Suprapubic skin (tissue), 4 donors: ENCODE results near the gene PRSS22. TPM values are rescaled to one million over a fixed set of nuclear protein-coding genes. Genes with fewer than 3 reads are reported as not detected.
A peak's percentile ranks its signal among the peaks of the same experiment; 100 is the strongest.

ENCODE experiments used
- DNase-seq, 2 donors: peaks; one replicate each; pipeline ENCODE4 v3.0.0-alpha.2; 2019; ENCODE audit warnings: low spot score in 2 of 2
- H3K27ac ChIP-seq: fragments of 200-600 bp; sonication (generic); one replicate; pipeline ENCODE4 v1.5.1; 2019
- H3K27me3 ChIP-seq: fragments of 200-600 bp; sonication (generic); one replicate; pipeline ENCODE4 v1.5.1; 2019
- H3K36me3 ChIP-seq: fragments of 200-600 bp; sonication (generic); one replicate; pipeline ENCODE4 v1.5.1; 2019
- H3K4me1 ChIP-seq: fragments of 200-600 bp; sonication (generic); one replicate; pipeline ENCODE4 v1.5.1; 2019
- H3K4me3 ChIP-seq: fragments of 200-600 bp; sonication (generic); one replicate; pipeline ENCODE4 v1.5.1; 2019; ENCODE audit warnings: mild to moderate bottlenecking
- H3K9me3 ChIP-seq: fragments of 200-600 bp; sonication (generic); one replicate; pipeline ENCODE4 v1.5.1; 2019
- CTCF ChIP-seq, 2 donors: fragments of 200-600 bp in 1 of 2; fragments of 450-650 bp in 1 of 2; sonication (generic) in 1 of 2; IDR thresholded peaks; one replicate each; pipeline ENCODE4 v1.5.1; 2016 to 2019; ENCODE audit warnings: antibody characterized with exemption in 2 of 2, mild to moderate bottlenecking in 1 of 2, moderate library complexity in 1 of 2
- EP300 ChIP-seq: sonication (generic); formaldehyde crosslinking; IDR thresholded peaks from one replicate; pipeline ENCODE4 v1.6.1; 2017; ENCODE audit warnings: antibody characterized with exemption
- POLR2A ChIP-seq, 2 donors: fragments of 450-650 bp; IDR thresholded peaks; one replicate each; pipeline ENCODE4 v1.6.1; 2017; ENCODE audit warnings: antibody characterized with exemption in 2 of 2, mild to moderate bottlenecking in 2 of 2, moderate library complexity in 2 of 2
- POLR2AphosphoS5 ChIP-seq, 3 donors: sonication (generic); formaldehyde crosslinking; IDR thresholded peaks; one replicate each; pipeline ENCODE4 v1.6.1; 2017; ENCODE audit warnings: antibody characterized with exemption in 3 of 3
- WGBS: methylation state at CpG from one replicate; pipeline ENCODE4 v1.1.5; 2018; 5-methylcytosine and 5-hydroxymethylcytosine counted together
- total RNA-seq, 4 donors: library from RNA; depleted of rRNA; stranded (reverse); fragments of >200 nt; gene quantifications; one replicate each; pipeline ENCODE4 v1.1.0, GENCODE V29; 2016

The PRSS22 gene
- total RNA-seq, 4 donors from 2014 or later: 1.7 to 8.7 (median 6.7) TPM

- Histone ChIP-seq H3K4me3 (no peak overlapping the region), H3K27ac (no peak overlapping the region), H3K9me3 (no peaks in the 10 kb centered on the region), H3K27me3 (peaks cover 53% of the 10 kb centered on the region), H3K4me1 (peaks cover 29% of the 10 kb centered on the region), H3K36me3 (no peaks in the 10 kb centered on the region)
- no peak for TF ChIP-seq POLR2AphosphoS5 (IDR thresholded peaks at IDR 0.05)
- no peak for TF ChIP-seq POLR2A (IDR thresholded peaks at IDR 0.05)
- no peak for TF ChIP-seq EP300
- no peak for TF ChIP-seq CTCF (IDR thresholded peaks at IDR 0.05)
- DNase-seq: no peak
- 82% methylated on average over 6 of the region's 8 CpGs for WGBS
Observed at GRCh38 chr16:2860826-2861567, 3.0 kb upstream of the PRSS22 start.

GRCh38 chr16:2859686-2860265 is 1.8 kb upstream of the PRSS22 start:
- 73% methylated on average over 8 of the region's 10 CpGs for WGBS
- Histone ChIP-seq H3K4me1 (peaks cover 30% of the 10 kb centered on the region), H3K36me3 (no peaks in the 10 kb centered on the region), H3K4me3 (no peak overlapping the region), H3K27me3 (peaks cover 46% of the 10 kb centered on the region), H3K27ac (no peak overlapping the region), H3K9me3 (no peaks in the 10 kb centered on the region)
- no peak for DNase-seq
- TF ChIP-seq POLR2AphosphoS5 (IDR thresholded peaks at IDR 0.05): no peak
- no peak for TF ChIP-seq EP300
- no peak for TF ChIP-seq POLR2A (IDR thresholded peaks at IDR 0.05)
- no peak for TF ChIP-seq CTCF (IDR thresholded peaks at IDR 0.05)

GRCh38 chr16:2858245-2859025 is 465 bp upstream of the PRSS22 start:
- Histone ChIP-seq H3K9me3 (no peaks in the 10 kb centered on the region), H3K4me3 (peak overlapping the region; percentile 40), H3K27ac (peak overlapping the region; percentile 81), H3K36me3 (no peaks in the 10 kb centered on the region), H3K27me3 (peaks cover 49% of the 10 kb centered on the region), H3K4me1 (peaks cover 30% of the 10 kb centered on the region)
- no peak for TF ChIP-seq CTCF (IDR thresholded peaks at IDR 0.05)
- no peak for TF ChIP-seq POLR2A (IDR thresholded peaks at IDR 0.05)
- no peak for TF ChIP-seq EP300
- TF ChIP-seq POLR2AphosphoS5 (IDR thresholded peaks at IDR 0.05): no peak
- no peak for DNase-seq
- 18% methylated on average over 5 of the region's 23 CpGs for WGBS

GRCh38 chr16:2856686-2857450 is 1.1 kb downstream of the PRSS22 start:
- Histone ChIP-seq H3K27ac (peak overlapping the region; percentile 81), H3K4me3 (peak overlapping the region; percentile 40), H3K27me3 (peaks cover 64% of the 10 kb centered on the region), H3K9me3 (no peaks in the 10 kb centered on the region), H3K4me1 (peaks cover 30% of the 10 kb centered on the region), H3K36me3 (no peaks in the 10 kb centered on the region)
- DNase-seq: no peak
- no peak for TF ChIP-seq POLR2AphosphoS5 (IDR thresholded peaks at IDR 0.05)
- WGBS: 78% methylated on average over 12 of the region's 24 CpGs

GRCh38 chr16:2856061-2856670 is 1.8 kb downstream of the PRSS22 start:
- H3K27me3 ChIP-seq: peaks cover 64% of the 10 kb centered on the region
- TF ChIP-seq CTCF (IDR thresholded peaks at IDR 0.05): no peak
- TF ChIP-seq EP300: no peak
- TF ChIP-seq POLR2A (IDR thresholded peaks at IDR 0.05): no peak
- no peak for TF ChIP-seq POLR2AphosphoS5 (IDR thresholded peaks at IDR 0.05)
- peaks cover 30% of the 10 kb centered on the region for H3K4me1 ChIP-seq
- H3K9me3 ChIP-seq: no peaks in the 10 kb centered on the region
- WGBS: 73% methylated on average over 12 of the region's 14 CpGs
- no peaks in the 10 kb centered on the region for H3K36me3 ChIP-seq
- H3K27ac ChIP-seq: no peak overlapping the region
- H3K4me3 ChIP-seq: no peak overlapping the region
- DNase-seq: no peak
